ENCODE data around the gene PHF21A. TPM values are rescaled to one million over a fixed set of nuclear protein-coding genes. Genes with fewer than 3 reads are reported as not detected.
"Not testable (repeated sequence)": the region's sequence is repeated elsewhere in the genome, so short reads cannot be mapped to it uniquely, and the experiment has no call there.

Gene PHF21A
- total RNA-seq, 2 experiments from 2014 or later: 36.2 to 40.4 TPM

- TF ChIP-seq CTCF (IDR thresholded peaks at IDR 0.05): no peak
- Mint-ChIP-seq H3K4me1 (ENCODE audit: low read depth) (peaks cover 10% of the 10 kb centered on the region), H3K4me3 (no peak overlapping the region), H3K9me3 (no peaks in the 10 kb centered on the region), H3K27me3 (peaks cover 3% of the 10 kb centered on the region), H3K36me3 (ENCODE audit: low read depth) (no peaks in the 10 kb centered on the region), H3K27ac (no peak overlapping the region)
- ChIA-PET POLR2A (no interaction called here), CTCF (no interaction called here)
- no peak for ATAC-seq
- intact Hi-C loops (cut with micrococcal nuclease): no loop called here
- no peak for DNase-seq
These were observed 216.8 kb downstream of the PHF21A start for GRCh38 chr11:45904309-45904915.

DNA sequence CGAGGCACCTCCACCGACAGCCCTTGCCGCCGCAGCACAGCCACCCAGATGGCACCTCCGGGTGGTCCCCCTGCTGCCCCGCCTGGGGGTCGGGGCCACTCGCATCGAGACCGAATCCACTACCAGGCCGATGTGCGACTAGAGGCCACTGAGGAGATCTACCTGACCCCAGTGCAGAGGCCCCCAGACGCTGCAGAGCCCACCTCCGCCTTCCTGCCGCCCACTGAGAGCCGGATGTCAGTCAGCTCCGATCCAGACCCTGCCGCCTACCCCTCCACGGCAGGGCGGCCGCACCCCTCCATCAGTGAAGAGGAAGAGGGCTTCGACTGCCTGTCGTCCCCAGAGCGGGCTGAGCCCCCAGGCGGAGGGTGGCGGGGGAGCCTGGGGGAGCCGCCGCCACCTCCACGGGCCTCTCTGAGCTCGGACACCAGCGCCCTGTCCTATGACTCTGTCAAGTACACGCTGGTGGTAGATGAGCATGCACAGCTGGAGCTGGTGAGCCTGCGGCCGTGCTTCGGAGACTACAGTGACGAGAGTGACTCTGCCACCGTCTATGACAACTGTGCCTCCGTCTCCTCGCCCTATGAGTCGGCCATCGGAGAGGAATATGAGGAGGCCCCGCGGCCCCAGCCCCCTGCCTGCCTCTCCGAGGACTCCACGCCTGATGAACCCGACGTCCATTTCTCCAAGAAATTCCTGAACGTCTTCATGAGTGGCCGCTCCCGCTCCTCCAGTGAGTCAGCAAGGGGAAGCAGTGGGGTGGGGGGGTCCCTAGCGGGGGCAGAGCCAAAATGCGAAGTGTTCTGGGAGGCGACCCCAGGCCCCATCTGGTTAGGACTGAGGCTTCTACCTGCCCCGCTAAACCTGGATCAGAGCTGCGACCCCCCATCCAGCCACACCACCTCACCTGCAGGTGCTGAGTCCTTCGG is 218.5 kb downstream of the PHF21A start:
- Mint-ChIP-seq H3K9me3 (no peaks in the 10 kb centered on the region), H3K4me3 (no peak overlapping the region), H3K4me1 (ENCODE audit: low read depth) (peaks cover 10% of the 10 kb centered on the region), H3K36me3 (ENCODE audit: low read depth) (no peaks in the 10 kb centered on the region), H3K27me3 (peaks cover 7% of the 10 kb centered on the region), H3K27ac (no peak overlapping the region)
- DNase-seq: no peak
- no peak for TF ChIP-seq CTCF (IDR thresholded peaks at IDR 0.05)
- POLR2A ChIA-PET: no interaction called here
- no peak for ATAC-seq
- intact Hi-C loops (cut with micrococcal nuclease): no loop called here
- CTCF ChIA-PET: no interaction called here

- H3K4me3 Mint-ChIP-seq: no peak overlapping the region
- DNase-seq (no peak), ATAC-seq (no peak)
- peaks cover 10% of the 10 kb centered on the region for H3K4me1 Mint-ChIP-seq (ENCODE audit: low read depth)
- peaks cover 9% of the 10 kb centered on the region for H3K27me3 Mint-ChIP-seq
- TF ChIP-seq CTCF (IDR thresholded peaks at IDR 0.05): no peak
- H3K27ac Mint-ChIP-seq: no peak overlapping the region
- ChIA-PET CTCF (no interaction called here), POLR2A (interaction anchor here (0.9 kb wide), 1 partner anchor 18 kb away, joined by 3 read pairs; no protein-coding TSS in a partner anchor)
- H3K9me3 Mint-ChIP-seq: no peaks in the 10 kb centered on the region
- H3K36me3 Mint-ChIP-seq (ENCODE audit: low read depth): no peaks in the 10 kb centered on the region
- intact Hi-C loops (cut with micrococcal nuclease): no loop called here
These were observed 219.6 kb downstream of the PHF21A start for GRCh38 chr11:45901626-45902025.

GRCh38 chr11:45900916-45901617 is 220.2 kb downstream of the PHF21A start:
- POLR2A ChIA-PET: interaction anchor here (0.9 kb wide), 1 partner anchor 17 kb away, joined by 3 read pairs; no protein-coding TSS in a partner anchor
- CTCF ChIA-PET: no interaction called here
- no peak for ATAC-seq

DNA sequence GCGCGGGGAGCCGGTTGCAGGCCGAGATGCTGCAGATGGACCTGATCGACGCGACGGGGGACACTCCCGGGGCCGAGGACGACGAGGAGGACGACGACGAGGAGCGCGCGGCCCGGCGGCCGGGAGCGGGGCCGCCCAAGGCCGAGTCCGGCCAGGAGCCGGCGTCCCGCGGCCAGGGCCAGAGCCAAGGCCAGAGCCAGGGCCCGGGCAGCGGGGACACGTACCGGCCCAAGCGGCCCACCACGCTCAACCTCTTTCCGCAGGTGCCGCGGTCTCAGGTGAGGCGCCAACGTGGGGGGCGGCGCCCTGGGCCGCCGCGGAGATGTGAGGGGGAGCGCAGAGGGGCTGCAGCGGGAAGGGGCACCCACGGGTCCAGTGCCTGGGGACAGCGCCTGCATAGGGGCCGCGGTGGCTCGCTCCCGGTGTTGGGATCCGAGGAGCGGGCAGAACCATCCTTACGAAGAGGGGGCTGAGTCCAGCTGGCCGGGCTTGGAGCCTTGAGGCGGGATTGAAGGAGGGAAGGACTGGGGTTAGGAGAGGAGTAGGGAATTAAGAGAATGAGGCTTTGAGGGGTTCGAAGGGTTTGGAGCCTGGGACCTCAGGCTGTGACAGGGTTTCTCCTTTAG is 221.0 kb downstream of the PHF21A start:
- H3K27ac Mint-ChIP-seq; ATAC-seq; POLR2A ChIA-PET; DNase-seq; H3K4me1 Mint-ChIP-seq (ENCODE audit: low read depth); CTCF ChIA-PET; H3K27me3 Mint-ChIP-seq; H3K9me3 Mint-ChIP-seq; H3K36me3 Mint-ChIP-seq (ENCODE audit: low read depth); intact Hi-C loops (cut with micrococcal nuclease): not testable (repeated sequence)
- peak overlapping the region; percentile 57 for H3K4me3 Mint-ChIP-seq

More at GRCh38 chr11:45900916-45901617, 220.2 kb downstream of the PHF21A start:
- H3K27me3 Mint-ChIP-seq: peaks cover 9% of the 10 kb centered on the region
- no peaks in the 10 kb centered on the region for H3K9me3 Mint-ChIP-seq
- peaks cover 5% of the 10 kb centered on the region for H3K4me1 Mint-ChIP-seq (ENCODE audit: low read depth)
- DNase-seq: no peak
- intact Hi-C loops (cut with micrococcal nuclease): no loop called here
- no peaks in the 10 kb centered on the region for H3K36me3 Mint-ChIP-seq (ENCODE audit: low read depth)
- TF ChIP-seq CTCF (IDR thresholded peaks at IDR 0.05): no peak
- no peak overlapping the region for H3K27ac Mint-ChIP-seq
- H3K4me3 Mint-ChIP-seq: peak overlapping the region; percentile 57

Data from activated CD8-positive, alpha-beta T cell treated with anti-CD3 and anti-CD28 coated beads for 36 hours (primary cell).